HEK293 (cell line): ENCODE measurements around the gene SPPL2C.

ENCODE experiments used
- IKZF3 ChIP-seq: fragments of 450-650 bp; IDR thresholded peaks from 2 replicates; pipeline ENCODE4 v1.5.0; 2018; ENCODE audit warnings: missing biosample characterization, mild to moderate bottlenecking, missing genetic modification characterization, moderate library complexity
- PRDM4 ChIP-seq: fragments of 450-650 bp; formaldehyde crosslinking; IDR thresholded peaks from 2 replicates; pipeline ENCODE4 v1.5.1; 2017; ENCODE audit warnings: missing biosample characterization, missing genetic modification characterization
- SETDB1 ChIP-seq: IDR thresholded peaks from one replicate; pipeline ENCODE4 v1.6.1; 2017; ENCODE audit warnings: mild to moderate bottlenecking, low read length, moderate library complexity, mixed read lengths; ENCODE audit not compliant: insufficient read length
- ZBTB26 ChIP-seq: fragments of 450-650 bp; formaldehyde crosslinking; optimal IDR thresholded peaks from 2 replicates; pipeline ENCODE3; 2016; ENCODE audit warnings: missing biosample characterization, mild to moderate bottlenecking, missing genetic modification characterization
- ZEB2 ChIP-seq: fragments of 450-650 bp; formaldehyde crosslinking; IDR thresholded peaks from 2 replicates; pipeline ENCODE4 v1.5.1; 2016; ENCODE audit warnings: missing biosample characterization, missing genetic modification characterization
- ZNF404 ChIP-seq: fragments of 450-650 bp; formaldehyde crosslinking; IDR thresholded peaks from 2 replicates; pipeline ENCODE4 v1.5.1; 2017; ENCODE audit warnings: missing biosample characterization, missing genetic modification characterization
- ZNF426 ChIP-seq: fragments of 450-650 bp; formaldehyde crosslinking; IDR thresholded peaks from 2 replicates; pipeline ENCODE4 v1.5.1; 2017; ENCODE audit warnings: missing biosample characterization, missing genetic modification characterization, mild to moderate bottlenecking, inconsistent platforms, moderate library complexity
- ZNF544 ChIP-seq: fragments of 450-650 bp; formaldehyde crosslinking; IDR thresholded peaks from 2 replicates; pipeline ENCODE4 v1.5.0; 2017; ENCODE audit warnings: missing biosample characterization, missing genetic modification characterization
- ZNF692 ChIP-seq: fragments of 450-650 bp; formaldehyde crosslinking; IDR thresholded peaks from 2 replicates; pipeline ENCODE4 v1.5.1; 2016; ENCODE audit warnings: missing biosample characterization, missing genetic modification characterization
- ZNF777 ChIP-seq: fragments of 450-650 bp; formaldehyde crosslinking; IDR thresholded peaks from 2 replicates; pipeline ENCODE4 v1.5.1; 2017; ENCODE audit warnings: missing biosample characterization, missing genetic modification characterization, borderline replicate concordance
- TF ChIP-seq, protein P1 (sequence below): fragments of 450-650 bp; formaldehyde crosslinking; IDR thresholded peaks from 2 replicates; pipeline ENCODE4 v1.5.1; 2016; ENCODE audit warnings: missing biosample characterization, missing genetic modification characterization
- TF ChIP-seq, protein P2 (sequence below): sonication (generic); formaldehyde crosslinking; IDR thresholded peaks from 2 replicates; pipeline ENCODE4 v1.8.1; 2022; ENCODE audit warnings: mild to moderate bottlenecking, moderate library complexity, missing genetic modification reagents

DNA sequence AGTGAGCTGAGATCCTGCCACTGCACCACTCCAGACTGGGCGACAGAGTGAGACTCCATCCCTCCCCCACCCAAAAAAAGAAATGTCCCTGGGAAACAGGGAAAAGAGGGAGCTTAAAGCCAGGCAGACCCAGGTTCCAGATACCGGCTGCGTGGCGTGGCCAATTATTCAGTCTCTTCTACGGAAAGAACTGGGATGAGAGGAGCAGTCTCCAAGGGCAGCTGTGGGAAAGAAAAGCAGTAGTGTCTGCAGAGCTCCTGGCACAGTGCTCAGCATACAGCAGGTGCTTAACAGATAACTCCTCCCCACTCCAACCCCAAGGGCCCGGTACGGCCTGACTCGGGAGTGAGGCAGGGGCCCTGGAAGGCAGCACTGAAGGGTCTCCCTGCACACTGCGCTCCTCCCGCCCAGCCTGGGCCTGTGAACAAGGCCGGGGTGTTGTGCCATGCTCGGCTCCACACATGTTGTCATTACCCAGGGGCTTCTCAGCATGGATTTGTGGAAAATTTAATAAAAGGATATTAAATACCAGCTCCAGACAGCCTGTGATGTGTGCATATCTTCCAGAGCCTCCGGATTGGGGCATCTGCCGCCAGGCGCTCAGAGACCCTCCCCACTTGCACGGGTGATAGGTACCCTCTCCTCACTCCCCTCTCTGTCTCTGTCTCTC, 17.6 kb upstream of the SPPL2C start:
- TF ChIP-seq, protein P1, sequence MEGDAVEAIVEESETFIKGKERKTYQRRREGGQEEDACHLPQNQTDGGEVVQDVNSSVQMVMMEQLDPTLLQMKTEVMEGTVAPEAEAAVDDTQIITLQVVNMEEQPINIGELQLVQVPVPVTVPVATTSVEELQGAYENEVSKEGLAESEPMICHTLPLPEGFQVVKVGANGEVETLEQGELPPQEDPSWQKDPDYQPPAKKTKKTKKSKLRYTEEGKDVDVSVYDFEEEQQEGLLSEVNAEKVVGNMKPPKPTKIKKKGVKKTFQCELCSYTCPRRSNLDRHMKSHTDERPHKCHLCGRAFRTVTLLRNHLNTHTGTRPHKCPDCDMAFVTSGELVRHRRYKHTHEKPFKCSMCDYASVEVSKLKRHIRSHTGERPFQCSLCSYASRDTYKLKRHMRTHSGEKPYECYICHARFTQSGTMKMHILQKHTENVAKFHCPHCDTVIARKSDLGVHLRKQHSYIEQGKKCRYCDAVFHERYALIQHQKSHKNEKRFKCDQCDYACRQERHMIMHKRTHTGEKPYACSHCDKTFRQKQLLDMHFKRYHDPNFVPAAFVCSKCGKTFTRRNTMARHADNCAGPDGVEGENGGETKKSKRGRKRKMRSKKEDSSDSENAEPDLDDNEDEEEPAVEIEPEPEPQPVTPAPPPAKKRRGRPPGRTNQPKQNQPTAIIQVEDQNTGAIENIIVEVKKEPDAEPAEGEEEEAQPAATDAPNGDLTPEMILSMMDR (tag by site-specific recombination): no peak
- TF ChIP-seq ZNF404 (tag by site-specific recombination) (no peak), IKZF3 (no peak), ZEB2 (tag by site-specific recombination) (no peak), SETDB1 (no peak), ZNF692 (tag by site-specific recombination) (no peak), ZNF777 (tag by site-specific recombination) (no peak), ZNF426 (tag by site-specific recombination) (no peak), ZBTB26 (tag by site-specific recombination) (no peak), PRDM4 (no peak), ZNF544 (tag by site-specific recombination) (no peak)
- TF ChIP-seq, protein P2, sequence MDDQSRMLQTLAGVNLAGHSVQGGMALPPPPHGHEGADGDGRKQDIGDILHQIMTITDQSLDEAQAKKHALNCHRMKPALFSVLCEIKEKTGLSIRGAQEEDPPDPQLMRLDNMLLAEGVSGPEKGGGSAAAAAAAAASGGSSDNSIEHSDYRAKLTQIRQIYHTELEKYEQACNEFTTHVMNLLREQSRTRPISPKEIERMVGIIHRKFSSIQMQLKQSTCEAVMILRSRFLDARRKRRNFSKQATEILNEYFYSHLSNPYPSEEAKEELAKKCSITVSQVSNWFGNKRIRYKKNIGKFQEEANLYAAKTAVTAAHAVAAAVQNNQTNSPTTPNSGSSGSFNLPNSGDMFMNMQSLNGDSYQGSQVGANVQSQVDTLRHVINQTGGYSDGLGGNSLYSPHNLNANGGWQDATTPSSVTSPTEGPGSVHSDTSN (CRISPR knock-in tag): no peak
